PFSK-1 (cell line): ENCODE results near the gene MCM7.

Experiments
- FOXP2 ChIP-seq: optimal IDR thresholded peaks from 2 replicates; pipeline ENCODE3; 2011; ENCODE audit warnings: borderline replicate concordance, control low read depth, inconsistent platforms; ENCODE audit not compliant: insufficient read depth; ENCODE audit errors: extremely low read length, extremely low read depth
- POLR2AphosphoS5 ChIP-seq: IDR thresholded peaks from 2 replicates; pipeline ENCODE4 v1.6.1; 2012; ENCODE audit warnings: low read depth, mild to moderate bottlenecking, control low read depth, low read length, moderate library complexity
- REST ChIP-seq, 2 experiments: IDR thresholded peaks; 2 replicates each; pipeline versions ENCODE4 v1.6.1 to v1.8.0; 2011 to 2012; ENCODE audit warnings: low read depth in 2 of 2, low read length in 2 of 2, control low read depth in 1 of 2, inconsistent platforms in 1 of 2, mild to moderate bottlenecking in 1 of 2, moderate library complexity in 1 of 2; ENCODE audit not compliant: insufficient read depth in 1 of 2
- SIN3A ChIP-seq: IDR thresholded peaks from 2 replicates; pipeline ENCODE4 v1.6.1; 2012; ENCODE audit warnings: mild to moderate bottlenecking, low read length, moderate library complexity, borderline replicate concordance; ENCODE audit not compliant: insufficient read depth
- TAF1 ChIP-seq: IDR thresholded peaks from 2 replicates; pipeline ENCODE4 v1.6.1; 2012; ENCODE audit warnings: low read length, control low read depth, borderline replicate concordance; ENCODE audit not compliant: insufficient read depth

The MCM7 gene

DNA sequence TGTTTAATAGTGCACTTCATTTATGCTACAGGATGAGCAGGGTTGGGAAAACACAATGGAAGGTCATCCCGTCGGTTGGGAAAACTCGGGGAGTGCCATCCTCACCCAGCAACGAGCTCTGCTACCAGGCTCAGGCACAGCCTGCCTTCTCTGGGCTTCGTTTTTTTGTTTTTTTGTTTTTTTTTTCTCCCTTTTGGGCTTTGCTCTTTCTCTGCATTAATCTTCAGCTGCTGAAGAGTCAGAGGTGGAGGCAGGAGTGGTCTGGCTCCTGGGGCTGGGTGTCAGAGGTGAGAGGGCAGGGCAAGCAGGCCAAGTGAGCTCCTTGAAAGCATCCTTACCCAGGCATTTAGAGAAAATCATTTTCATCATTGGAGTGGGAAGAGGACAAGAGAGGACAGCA is 31.2 kb downstream of the MCM7 start:
- TF ChIP-seq SIN3A (no peak), FOXP2 (no peak)

DNA sequence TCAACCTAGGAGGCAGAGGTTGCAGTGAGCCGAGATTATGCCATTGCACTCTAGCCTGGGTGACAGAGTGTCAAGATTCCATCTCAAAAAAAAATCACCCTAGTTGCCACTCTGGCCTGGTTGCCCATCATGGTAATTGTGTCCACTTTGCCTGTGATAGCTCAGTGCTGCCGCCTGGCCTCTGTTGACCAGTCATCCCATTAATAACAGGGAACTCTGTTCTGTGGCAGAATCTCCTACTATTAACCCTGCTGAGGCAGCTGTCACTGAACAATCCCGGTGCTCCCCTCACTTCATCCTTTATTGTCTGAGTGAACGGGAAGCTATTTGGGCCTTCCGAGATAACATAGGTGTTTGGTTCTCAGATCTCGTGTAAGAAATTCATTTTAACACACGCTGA is 34.2 kb downstream of the MCM7 start:
- TF ChIP-seq POLR2AphosphoS5 (no peak), TAF1 (no peak), REST (IDR thresholded peaks at IDR 0.05; ENCODE audit: insufficient read depth in 1 of 2, low read depth in 2 of 2, low read length in 2 of 2) (no peak), SIN3A (no peak), FOXP2 (no peak)

- TF ChIP-seq TAF1 = no peak
- TF ChIP-seq FOXP2 = no peak
- TF ChIP-seq REST (IDR thresholded peaks at IDR 0.05; ENCODE audit: insufficient read depth in 1 of 2, low read depth in 2 of 2, low read length in 2 of 2) = no peak
- TF ChIP-seq SIN3A = no peak
- TF ChIP-seq POLR2AphosphoS5 = no peak
These were observed 35.6 kb downstream of the MCM7 start for GRCh38 chr7:100065452-100066186.

GRCh38 chr7:100064162-100064561 is 37.0 kb downstream of the MCM7 start:
- TF ChIP-seq FOXP2 (no peak), SIN3A (no peak), REST (IDR thresholded peaks at IDR 0.05; ENCODE audit: insufficient read depth in 1 of 2, low read depth in 2 of 2, low read length in 2 of 2) (no peak), TAF1 (no peak), POLR2AphosphoS5 (no peak)

DNA sequence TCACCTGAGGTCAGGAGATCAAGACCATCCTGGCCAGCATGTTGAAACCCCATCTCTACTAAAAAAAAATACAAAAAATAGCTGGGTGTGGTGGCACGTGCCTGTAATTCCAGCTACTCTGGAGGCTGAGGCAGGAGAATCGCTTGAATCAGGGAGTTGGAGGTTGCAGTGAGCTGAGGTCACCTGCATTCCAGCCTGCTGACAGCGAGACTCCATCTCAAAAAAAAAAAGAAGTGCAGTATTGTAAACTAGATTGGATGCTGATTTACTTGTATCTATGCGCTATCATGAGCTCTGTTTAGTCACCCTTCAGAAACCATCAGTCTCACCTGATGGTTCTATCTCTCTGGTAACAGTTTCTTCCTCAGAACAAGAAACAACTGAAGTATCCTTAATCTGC is 37.8 kb downstream of the MCM7 start:
- no peak for TF ChIP-seq REST (IDR thresholded peaks at IDR 0.05; ENCODE audit: insufficient read depth in 1 of 2, low read depth in 2 of 2, low read length in 2 of 2)
- no peak for TF ChIP-seq FOXP2
- TF ChIP-seq TAF1 = no peak
- no peak for TF ChIP-seq POLR2AphosphoS5
- no peak for TF ChIP-seq SIN3A
